ENCODE measurements around the gene PRF1.

PRF1 gene

DNA sequence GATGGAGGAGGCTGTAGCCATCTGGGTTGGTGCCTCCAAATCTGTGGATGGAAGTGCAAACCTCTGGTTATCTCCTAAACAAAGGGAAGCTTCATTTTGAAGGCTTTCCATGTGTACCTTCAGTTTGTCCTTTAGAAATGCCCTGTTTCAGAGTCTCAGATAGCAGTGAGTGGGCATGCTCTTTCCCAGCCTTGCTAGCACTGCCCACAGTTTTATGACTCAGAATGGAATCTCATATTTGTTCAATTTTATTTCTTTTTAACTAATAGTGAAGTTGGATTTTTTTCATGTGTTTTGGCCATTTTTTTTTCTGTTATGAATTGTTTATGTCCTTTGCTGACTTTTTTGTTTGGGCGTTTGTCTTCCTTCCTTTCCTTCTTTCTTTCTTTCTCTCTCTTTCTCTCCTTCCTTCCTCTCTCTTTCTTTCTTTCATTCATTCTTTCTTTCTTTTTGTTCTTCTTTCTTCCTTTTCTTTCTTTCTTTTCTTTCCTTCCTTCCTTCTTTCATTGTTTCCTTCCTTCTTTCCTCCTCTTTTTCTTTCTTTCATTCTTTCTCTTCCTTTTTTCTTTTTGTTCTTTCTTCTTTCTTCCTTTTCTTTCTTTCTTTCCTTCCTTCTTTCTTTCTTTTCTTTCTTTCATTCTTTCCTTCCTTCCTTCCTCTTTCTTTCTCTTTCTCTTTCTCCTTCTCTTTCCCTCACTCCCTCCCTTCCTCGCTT is 25.6 kb downstream of the PRF1 start:
- DNase-seq (ENCODE audit: low read depth in 2 of 2): no peak

DNA sequence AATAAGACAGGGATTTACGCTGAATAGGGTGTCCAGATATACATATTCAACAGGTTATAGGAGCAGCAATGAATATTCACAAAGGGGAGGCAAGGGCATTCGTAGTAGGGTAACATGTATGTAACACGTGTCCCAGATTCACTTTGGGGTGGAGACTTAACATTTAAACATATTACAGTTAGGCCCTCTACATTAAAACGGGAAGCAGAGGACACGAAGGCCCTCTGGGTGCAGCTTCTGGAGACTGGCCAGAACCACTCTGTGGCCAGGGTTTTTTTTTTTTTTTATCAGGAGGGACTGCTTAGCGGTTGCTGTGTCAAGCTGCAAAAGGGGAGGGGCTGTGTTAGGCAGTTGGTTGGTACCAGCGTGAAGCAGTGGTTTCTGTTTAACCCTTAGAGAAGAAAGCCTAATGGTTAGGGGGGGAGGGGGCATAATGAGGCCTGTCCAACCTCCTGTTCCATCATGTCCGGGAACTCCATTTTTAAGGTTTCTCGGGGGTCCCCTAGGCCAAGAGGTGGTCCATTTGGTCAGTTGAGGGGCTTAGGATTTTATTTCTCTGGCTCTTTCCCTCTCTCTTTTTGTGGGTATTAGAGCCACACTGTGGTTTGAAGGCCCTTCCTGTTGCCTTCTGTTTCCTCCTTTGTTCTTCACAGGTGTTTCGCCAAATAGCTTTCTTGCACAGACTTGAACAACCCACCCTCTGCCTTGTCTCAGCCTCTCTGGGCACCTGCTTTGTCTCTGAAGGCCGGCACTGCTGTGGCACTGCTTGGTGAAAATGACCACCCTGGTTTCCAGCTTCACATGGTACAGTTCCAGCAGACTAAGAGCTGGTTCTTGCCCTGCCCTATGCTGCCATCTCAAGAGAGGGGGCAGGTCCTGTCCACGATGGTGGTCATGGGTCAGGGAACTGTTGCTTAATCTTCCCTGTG is 26.4 kb downstream of the PRF1 start:
- no peak for DNase-seq (ENCODE audit: low read depth in 2 of 2)

DNA sequence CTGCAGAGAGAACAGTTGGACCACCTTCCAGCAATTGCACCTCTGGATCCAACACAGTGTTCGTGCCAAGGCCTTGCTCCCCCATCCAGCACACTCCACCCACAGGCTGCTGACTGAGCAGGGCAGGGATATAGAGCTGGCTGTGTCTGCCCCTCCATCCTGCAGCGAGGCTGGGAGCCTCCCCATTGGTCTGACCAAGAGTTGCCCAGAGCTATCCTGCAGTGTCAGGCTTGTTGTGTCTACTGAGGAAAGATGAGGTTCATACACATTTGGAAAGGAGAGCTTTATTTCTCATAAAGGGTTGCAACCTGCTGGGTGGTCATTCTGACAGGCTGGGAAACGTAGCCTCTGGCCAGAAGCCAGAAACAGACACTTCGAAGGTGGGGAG is 27.1 kb downstream of the PRF1 start:
- no peak for DNase-seq (ENCODE audit: low read depth in 2 of 2)

GRCh38 chr10:70573599-70574506 is 28.7 kb downstream of the PRF1 start:
- no peak for DNase-seq (ENCODE audit: low read depth in 2 of 2)

DNA sequence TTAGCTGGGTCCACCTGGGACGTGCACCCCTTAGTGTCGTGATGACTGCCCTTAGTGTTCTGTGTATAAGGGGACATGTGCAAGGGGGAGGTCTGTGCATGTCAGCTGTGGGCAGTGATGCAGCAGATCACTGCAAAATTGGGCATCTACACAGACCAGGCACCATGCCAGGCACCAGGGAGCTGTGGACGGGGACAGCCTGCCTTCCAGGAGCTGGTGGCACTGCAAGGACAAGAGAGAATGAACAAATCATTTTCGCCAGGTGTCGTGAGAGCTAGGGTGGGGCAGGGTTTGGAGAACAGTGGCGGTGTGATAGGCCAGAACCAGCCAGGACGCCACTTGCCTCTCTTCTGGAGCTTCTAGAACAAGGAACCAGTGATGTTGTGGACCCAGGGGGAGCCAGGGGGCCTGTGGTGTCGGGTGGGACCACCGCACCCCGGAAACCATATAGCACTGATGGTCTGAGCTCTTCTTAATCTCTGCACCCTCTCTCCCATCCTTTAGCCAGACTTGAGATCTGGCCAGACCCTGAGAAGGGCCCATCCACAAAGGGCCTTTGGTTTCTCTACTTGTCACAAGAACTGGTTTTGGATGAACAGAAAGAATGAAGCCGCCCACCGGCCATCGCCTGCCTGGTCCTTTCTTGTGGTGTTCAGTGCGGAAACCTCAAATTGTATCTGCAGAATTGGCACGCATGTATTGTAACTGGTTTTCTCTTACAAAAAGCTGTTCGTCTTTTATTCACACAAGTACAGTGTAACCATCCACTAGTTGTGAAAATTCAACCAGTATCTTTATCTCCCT is 30.7 kb downstream of the PRF1 start:
- no peak for DNase-seq (ENCODE audit: low read depth in 2 of 2)

- no peak for DNase-seq (ENCODE audit: low read depth in 2 of 2)
Observed at GRCh38 chr10:70571236-70571635, 31.3 kb downstream of the PRF1 start.

GRCh38 chr10:70568781-70569495 is 33.6 kb downstream of the PRF1 start:
- no peak for DNase-seq (ENCODE audit: low read depth in 2 of 2)

DNA sequence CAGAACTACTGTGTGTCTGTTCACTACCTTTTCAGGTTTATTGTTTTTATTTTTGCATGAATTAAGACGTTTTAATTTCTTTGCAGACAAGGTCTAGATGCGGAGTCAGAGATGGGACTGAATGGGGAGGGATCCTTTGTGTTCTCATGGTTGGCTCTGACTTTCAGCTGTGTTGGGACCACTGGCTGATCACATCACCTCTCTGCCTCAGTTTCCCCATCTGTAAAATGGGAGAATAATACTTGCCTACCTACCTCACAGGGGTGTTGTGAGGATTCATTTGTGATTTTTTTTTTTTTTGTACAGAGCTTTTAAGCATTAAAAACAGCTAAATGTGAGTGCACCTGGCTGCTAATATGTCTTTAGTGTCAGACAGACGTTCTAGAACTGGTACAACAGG is 34.4 kb downstream of the PRF1 start:
- no peak for DNase-seq (ENCODE audit: low read depth in 2 of 2)

DNA sequence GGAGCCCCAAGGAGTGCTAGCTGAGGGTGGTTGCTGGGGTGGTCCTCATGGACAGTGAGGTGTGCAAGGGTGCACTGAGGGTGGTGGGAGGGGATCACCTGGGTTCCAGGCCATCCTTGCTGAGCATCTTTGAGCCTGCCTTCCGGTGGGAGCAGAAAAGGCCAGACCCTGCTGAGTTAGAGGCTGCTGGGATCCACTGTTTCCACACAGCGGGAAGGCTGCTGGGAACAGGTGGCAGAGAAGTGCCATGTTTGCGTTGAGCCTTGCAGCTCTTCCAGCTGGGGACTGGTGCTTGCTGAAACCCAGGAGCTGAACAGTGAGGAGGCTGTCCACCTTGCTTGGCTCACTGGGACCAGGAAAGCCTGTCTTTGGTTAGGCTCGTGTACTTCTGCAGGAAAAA is 34.9 kb downstream of the PRF1 start:
- no peak for DNase-seq (ENCODE audit: low read depth in 2 of 2)

GRCh38 chr10:70566515-70567290 is 35.8 kb downstream of the PRF1 start:
- no peak for DNase-seq (ENCODE audit: low read depth in 2 of 2)

- DNase-seq (ENCODE audit: low read depth in 2 of 2): no peak
Observed at GRCh38 chr10:70565556-70566514, 36.7 kb downstream of the PRF1 start.

GRCh38 chr10:70564901-70565351 is 37.6 kb downstream of the PRF1 start:
- no peak for DNase-seq (ENCODE audit: low read depth in 2 of 2)

DNA sequence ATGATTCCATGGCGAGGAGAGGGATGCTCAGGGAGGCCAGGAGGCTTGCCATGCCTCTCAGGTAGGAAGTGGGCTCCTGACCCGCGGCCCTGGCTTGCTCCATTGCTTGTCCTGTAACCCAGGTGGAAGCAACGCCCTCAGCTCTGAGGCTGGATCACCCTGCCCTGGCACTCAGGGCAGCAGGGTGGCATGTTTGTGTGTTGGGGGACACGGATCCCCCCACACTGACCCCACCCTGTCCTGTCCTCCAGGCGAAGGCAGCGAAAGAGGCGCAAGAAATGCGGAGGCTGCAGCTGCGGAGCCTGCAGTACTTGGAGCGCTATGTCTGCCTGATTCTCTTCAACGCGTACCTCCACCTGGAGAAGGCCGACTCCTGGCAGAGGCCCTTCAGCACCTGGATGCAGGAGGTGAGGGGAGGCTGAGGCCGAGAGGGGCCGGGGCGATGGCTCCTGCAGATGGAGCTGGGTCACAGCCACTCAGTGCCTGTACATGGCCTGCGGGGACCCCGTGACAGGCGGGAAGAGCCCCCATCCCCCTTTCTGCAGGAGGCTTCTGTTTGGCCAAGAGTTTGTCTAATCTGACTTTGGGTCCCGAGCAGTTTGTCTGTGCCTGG is 38.3 kb downstream of the PRF1 start:
- no peak for DNase-seq (ENCODE audit: low read depth in 2 of 2)

- DNase-seq (ENCODE audit: low read depth in 2 of 2): no peak
Observed at GRCh38 chr10:70563230-70563629, 39.3 kb downstream of the PRF1 start.

GRCh38 chr10:70562036-70562755 is 40.3 kb downstream of the PRF1 start:
- no peak for DNase-seq (ENCODE audit: low read depth in 2 of 2)

DNA sequence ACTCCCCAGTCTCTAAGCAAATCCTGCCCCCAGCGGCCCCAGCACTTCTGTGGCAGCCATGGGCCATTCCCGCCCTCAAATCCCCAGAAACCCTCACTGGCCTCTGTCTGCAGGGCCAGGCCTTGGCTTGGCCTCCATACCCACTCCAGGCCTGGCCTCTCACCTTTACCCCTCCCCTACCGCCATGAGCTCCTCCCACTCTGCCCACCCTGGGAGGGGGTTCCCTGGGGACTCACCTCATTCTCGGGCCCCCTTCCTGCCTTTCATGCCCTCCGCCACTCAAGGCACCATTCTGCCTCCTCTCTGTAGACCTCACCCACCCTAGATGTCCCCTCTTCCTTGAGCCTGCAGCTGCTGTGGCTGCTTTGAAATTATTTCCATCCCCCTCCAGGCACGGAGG is 41.0 kb downstream of the PRF1 start:
- DNase-seq (ENCODE audit: low read depth in 2 of 2): no peak

- no peak for DNase-seq (ENCODE audit: low read depth in 2 of 2)
Observed at GRCh38 chr10:70561070-70561469, 41.5 kb downstream of the PRF1 start.
